ENCODE measurements around the gene RAD9A.

DNA sequence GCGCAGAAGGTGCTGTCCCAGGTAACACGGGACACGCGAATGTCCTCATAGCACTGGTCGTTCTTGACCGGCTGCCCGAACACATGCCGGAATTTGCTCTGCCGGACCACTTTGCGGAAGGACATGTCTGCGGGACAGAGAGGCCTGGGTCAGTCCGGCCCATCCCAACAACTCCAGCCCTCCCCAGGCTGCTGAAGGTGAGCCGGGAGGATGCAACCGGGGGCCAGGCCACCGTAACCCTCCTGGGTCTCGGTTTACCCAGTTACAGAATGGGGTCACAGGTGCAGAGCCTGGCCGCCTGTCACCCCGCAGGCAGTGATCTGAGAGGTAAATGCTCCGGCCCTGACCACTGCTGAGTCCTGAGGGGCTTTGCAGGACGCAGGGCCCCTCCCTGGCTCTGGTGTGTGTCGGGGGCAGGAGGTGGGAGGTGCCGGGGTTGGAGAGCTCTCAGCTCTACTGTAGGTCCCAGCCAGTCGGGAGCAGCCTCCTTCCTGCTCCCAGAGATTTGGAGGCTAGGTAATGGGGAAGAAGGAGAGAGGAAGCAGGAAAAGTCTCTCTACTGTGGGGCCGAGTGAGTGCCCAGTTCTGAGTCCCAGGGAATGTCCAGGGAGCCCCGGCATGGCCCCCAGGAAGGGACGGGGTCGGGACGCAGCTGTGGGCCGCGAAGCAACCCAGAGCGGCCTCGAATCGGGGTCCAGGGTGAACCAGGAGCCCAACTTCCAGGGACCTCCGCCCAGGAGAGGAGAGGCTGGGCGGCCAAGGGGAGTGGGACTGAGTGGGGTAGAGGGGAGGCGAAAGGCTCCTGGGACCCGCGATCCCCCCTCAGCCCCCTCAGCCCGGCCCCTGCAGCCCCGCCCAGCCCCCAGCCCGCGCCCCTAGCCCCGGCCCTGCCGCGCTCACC, 51.0 kb downstream of the RAD9A start:
- TF ChIP-seq CTCF (conservative IDR thresholded peaks at IDR 0.05; ENCODE audit: low read depth, low read length) (no peak), RAD21 (IDR thresholded peaks at IDR 0.05; ENCODE audit: low read length) (no peak), POLR2A (IDR thresholded peaks at IDR 0.05; ENCODE audit: low read depth, low read length) (no peak), RFX5 (IDR thresholded peaks at IDR 0.05; ENCODE audit: low read depth, low read length) (no peak), CEBPB (IDR thresholded peaks at IDR 0.05; ENCODE audit: low read depth, low read length) (no peak)
